Measurements from ENCODE around the gene RAB7A. TPM values are rescaled to one million over a fixed set of nuclear protein-coding genes. Genes with fewer than 3 reads are reported as not detected.

RAB7A gene
- total and polyA plus RNA-seq, 2 experiments from 2014 or later, result 89.8 to 156 TPM

DNA sequence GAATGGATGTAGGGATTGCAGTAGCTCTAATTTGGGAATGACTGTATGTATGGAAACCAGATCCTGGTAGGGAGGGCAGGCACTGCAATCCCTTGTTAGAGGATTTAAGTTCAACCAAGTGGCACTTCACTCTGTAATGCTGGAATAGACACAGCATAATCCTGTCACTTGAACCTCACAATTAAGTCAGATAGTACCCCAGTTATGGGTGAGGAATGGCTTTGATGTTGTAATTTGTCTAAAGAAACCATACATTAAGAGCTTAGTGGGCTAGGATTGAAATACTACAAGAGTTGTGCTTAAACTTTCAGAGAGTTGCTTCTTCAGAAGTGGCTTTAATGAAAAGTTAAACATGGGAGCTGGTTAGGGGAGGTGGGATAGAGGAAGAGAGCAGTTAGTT is 9.3 kb downstream of the RAB7A start:
- Mint-ChIP-seq H3K4me1 (peaks cover 32% of the 10 kb centered on the region), H3K36me3 (ENCODE audit: low read depth) (peaks cover 29% of the 10 kb centered on the region), H3K27ac (no peak overlapping the region), H3K27me3 (ENCODE audit: insufficient read depth, low read depth, poor library complexity) (no peaks in the 10 kb centered on the region), H3K4me3 (no peak overlapping the region), H3K9me3 (no peaks in the 10 kb centered on the region)
- no peak overlapping the region for H3K27ac ChIP-seq (ENCODE audit: low read depth)
- no peak for ATAC-seq
- peaks cover 4% of the 10 kb centered on the region; the same call in 1 of the 2 replicates for H3K36me3 ChIP-seq (ENCODE audit: insufficient read depth)
- peaks cover 100% of the 10 kb centered on the region for H3K79me2 ChIP-seq (replicated peaks; ENCODE audit: insufficient read depth)
- no peak overlapping the region for H2AFZ ChIP-seq
- no peak overlapping the region for H3K4me2 ChIP-seq
- no peaks in the 10 kb centered on the region for H3K9me2 ChIP-seq (ENCODE audit: insufficient read depth)
- TF ChIP-seq STAT1 (IDR thresholded peaks at IDR 0.05; ENCODE audit: unreplicated experiment), result no peak
- TF ChIP-seq CREB1 (CRISPR knock-in tag; IDR thresholded peaks at IDR 0.05; ENCODE audit: low read depth), result no peak
- TF ChIP-seq, protein P1, sequence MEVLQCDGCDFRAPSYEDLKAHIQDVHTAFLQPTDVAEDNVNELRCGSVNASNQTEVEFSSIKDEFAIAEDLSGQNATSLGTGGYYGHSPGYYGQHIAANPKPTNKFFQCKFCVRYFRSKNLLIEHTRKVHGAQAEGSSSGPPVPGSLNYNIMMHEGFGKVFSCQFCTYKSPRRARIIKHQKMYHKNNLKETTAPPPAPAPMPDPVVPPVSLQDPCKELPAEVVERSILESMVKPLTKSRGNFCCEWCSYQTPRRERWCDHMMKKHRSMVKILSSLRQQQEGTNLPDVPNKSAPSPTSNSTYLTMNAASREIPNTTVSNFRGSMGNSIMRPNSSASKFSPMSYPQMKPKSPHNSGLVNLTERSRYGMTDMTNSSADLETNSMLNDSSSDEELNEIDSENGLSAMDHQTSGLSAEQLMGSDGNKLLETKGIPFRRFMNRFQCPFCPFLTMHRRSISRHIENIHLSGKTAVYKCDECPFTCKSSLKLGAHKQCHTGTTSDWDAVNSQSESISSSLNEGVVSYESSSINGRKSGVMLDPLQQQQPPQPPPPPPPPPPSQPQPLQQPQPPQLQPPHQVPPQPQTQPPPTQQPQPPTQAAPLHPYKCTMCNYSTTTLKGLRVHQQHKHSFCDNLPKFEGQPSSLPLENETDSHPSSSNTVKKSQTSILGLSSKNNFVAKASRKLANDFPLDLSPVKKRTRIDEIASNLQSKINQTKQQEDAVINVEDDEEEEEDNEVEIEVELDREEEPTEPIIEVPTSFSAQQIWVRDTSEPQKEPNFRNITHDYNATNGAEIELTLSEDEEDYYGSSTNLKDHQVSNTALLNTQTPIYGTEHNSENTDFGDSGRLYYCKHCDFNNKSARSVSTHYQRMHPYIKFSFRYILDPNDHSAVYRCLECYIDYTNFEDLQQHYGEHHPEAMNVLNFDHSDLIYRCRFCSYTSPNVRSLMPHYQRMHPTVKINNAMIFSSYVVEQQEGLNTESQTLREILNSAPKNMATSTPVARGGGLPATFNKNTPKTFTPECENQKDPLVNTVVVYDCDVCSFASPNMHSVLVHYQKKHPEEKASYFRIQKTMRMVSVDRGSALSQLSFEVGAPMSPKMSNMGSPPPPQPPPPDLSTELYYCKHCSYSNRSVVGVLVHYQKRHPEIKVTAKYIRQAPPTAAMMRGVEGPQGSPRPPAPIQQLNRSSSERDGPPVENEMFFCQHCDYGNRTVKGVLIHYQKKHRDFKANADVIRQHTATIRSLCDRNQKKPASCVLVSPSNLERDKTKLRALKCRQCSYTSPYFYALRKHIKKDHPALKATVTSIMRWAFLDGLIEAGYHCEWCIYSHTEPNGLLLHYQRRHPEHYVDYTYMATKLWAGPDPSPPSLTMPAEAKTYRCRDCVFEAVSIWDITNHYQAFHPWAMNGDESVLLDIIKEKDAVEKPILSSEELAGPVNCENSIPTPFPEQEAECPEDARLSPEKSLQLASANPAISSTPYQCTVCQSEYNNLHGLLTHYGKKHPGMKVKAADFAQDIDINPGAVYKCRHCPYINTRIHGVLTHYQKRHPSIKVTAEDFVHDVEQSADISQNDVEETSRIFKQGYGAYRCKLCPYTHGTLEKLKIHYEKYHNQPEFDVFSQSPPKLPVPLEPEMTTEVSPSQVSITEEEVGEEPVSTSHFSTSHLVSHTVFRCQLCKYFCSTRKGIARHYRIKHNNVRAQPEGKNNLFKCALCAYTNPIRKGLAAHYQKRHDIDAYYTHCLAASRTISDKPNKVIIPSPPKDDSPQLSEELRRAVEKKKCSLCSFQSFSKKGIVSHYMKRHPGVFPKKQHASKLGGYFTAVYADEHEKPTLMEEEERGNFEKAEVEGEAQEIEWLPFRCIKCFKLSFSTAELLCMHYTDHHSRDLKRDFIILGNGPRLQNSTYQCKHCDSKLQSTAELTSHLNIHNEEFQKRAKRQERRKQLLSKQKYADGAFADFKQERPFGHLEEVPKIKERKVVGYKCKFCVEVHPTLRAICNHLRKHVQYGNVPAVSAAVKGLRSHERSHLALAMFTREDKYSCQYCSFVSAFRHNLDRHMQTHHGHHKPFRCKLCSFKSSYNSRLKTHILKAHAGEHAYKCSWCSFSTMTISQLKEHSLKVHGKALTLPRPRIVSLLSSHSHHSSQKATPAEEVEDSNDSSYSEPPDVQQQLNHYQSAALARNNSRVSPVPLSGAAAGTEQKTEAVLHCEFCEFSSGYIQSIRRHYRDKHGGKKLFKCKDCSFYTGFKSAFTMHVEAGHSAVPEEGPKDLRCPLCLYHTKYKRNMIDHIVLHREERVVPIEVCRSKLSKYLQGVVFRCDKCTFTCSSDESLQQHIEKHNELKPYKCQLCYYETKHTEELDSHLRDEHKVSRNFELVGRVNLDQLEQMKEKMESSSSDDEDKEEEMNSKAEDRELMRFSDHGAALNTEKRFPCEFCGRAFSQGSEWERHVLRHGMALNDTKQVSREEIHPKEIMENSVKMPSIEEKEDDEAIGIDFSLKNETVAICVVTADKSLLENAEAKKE (CRISPR knock-in tag; IDR thresholded peaks at IDR 0.05), result no peak
- TF ChIP-seq EZH2phosphoT487 (IDR thresholded peaks at IDR 0.05; ENCODE audit: unreplicated experiment), result no peak
- no peak for TF ChIP-seq NANOG (IDR thresholded peaks at IDR 0.05; ENCODE audit: borderline replicate concordance)
- TF ChIP-seq, protein P2, sequence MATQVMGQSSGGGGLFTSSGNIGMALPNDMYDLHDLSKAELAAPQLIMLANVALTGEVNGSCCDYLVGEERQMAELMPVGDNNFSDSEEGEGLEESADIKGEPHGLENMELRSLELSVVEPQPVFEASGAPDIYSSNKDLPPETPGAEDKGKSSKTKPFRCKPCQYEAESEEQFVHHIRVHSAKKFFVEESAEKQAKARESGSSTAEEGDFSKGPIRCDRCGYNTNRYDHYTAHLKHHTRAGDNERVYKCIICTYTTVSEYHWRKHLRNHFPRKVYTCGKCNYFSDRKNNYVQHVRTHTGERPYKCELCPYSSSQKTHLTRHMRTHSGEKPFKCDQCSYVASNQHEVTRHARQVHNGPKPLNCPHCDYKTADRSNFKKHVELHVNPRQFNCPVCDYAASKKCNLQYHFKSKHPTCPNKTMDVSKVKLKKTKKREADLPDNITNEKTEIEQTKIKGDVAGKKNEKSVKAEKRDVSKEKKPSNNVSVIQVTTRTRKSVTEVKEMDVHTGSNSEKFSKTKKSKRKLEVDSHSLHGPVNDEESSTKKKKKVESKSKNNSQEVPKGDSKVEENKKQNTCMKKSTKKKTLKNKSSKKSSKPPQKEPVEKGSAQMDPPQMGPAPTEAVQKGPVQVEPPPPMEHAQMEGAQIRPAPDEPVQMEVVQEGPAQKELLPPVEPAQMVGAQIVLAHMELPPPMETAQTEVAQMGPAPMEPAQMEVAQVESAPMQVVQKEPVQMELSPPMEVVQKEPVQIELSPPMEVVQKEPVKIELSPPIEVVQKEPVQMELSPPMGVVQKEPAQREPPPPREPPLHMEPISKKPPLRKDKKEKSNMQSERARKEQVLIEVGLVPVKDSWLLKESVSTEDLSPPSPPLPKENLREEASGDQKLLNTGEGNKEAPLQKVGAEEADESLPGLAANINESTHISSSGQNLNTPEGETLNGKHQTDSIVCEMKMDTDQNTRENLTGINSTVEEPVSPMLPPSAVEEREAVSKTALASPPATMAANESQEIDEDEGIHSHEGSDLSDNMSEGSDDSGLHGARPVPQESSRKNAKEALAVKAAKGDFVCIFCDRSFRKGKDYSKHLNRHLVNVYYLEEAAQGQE (IDR thresholded peaks at IDR 0.05; ENCODE audit: unreplicated experiment), result no peak
- TF ChIP-seq, protein P3, sequence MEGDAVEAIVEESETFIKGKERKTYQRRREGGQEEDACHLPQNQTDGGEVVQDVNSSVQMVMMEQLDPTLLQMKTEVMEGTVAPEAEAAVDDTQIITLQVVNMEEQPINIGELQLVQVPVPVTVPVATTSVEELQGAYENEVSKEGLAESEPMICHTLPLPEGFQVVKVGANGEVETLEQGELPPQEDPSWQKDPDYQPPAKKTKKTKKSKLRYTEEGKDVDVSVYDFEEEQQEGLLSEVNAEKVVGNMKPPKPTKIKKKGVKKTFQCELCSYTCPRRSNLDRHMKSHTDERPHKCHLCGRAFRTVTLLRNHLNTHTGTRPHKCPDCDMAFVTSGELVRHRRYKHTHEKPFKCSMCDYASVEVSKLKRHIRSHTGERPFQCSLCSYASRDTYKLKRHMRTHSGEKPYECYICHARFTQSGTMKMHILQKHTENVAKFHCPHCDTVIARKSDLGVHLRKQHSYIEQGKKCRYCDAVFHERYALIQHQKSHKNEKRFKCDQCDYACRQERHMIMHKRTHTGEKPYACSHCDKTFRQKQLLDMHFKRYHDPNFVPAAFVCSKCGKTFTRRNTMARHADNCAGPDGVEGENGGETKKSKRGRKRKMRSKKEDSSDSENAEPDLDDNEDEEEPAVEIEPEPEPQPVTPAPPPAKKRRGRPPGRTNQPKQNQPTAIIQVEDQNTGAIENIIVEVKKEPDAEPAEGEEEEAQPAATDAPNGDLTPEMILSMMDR (conservative IDR thresholded peaks at IDR 0.05; ENCODE audit: low read depth in 2 of 2), result no peak
- TF ChIP-seq ZNF331 (CRISPR knock-in tag; IDR thresholded peaks at IDR 0.05; ENCODE audit: low read depth), result no peak
- no peak for TF ChIP-seq POLR2AphosphoS5 (IDR thresholded peaks at IDR 0.05; ENCODE audit: low read depth)
- TF ChIP-seq, protein P4, sequence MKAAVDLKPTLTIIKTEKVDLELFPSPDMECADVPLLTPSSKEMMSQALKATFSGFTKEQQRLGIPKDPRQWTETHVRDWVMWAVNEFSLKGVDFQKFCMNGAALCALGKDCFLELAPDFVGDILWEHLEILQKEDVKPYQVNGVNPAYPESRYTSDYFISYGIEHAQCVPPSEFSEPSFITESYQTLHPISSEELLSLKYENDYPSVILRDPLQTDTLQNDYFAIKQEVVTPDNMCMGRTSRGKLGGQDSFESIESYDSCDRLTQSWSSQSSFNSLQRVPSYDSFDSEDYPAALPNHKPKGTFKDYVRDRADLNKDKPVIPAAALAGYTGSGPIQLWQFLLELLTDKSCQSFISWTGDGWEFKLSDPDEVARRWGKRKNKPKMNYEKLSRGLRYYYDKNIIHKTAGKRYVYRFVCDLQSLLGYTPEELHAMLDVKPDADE (IDR thresholded peaks at IDR 0.05), result no peak
- TF ChIP-seq JUNB (IDR thresholded peaks at IDR 0.05; ENCODE audit: unreplicated experiment), result no peak
- no peak for TF ChIP-seq EZH2 (IDR thresholded peaks at IDR 0.05; ENCODE audit: low read depth, unreplicated experiment)
- no peak overlapping the region for H3K4me3 ChIP-seq
- peaks cover 12% of the 10 kb centered on the region; the same call in 1 of the 2 replicates for H3K4me1 ChIP-seq (ENCODE audit: insufficient read depth)
- no peak for DNase-seq (ENCODE audit: low spot score)
- 0 out of 2 replicates have a peak, but pooled peaks cover 3% of the 10 kb centered on the region for H3F3A ChIP-seq (replicated peaks; ENCODE audit: low read depth)
- no peaks in the 10 kb centered on the region for H3K27me3 ChIP-seq (ENCODE audit: insufficient read depth)
- H4K20me1 ChIP-seq (replicated peaks; ENCODE audit: insufficient read depth), result peaks cover 85% of the 10 kb centered on the region
